Loucy (cell line): Measurements from ENCODE around the gene NPTXR.

Experiments
- EZH2phosphoT487 ChIP-seq: fragments of 200-600 bp; IDR thresholded peaks from 2 replicates; pipeline ENCODE4 v1.6.1; 2018; ENCODE audit warnings: antibody characterized with exemption, mild to moderate bottlenecking, moderate library complexity, borderline replicate concordance
- TF ChIP-seq, protein P1 (sequence below): fragments of 200-600 bp; sonication (generic); conservative IDR thresholded peaks from 2 replicates; pipeline ENCODE4 v1.5.1; 2014; ENCODE audit warnings: mild to moderate bottlenecking, antibody characterized with exemption, low read length

DNA sequence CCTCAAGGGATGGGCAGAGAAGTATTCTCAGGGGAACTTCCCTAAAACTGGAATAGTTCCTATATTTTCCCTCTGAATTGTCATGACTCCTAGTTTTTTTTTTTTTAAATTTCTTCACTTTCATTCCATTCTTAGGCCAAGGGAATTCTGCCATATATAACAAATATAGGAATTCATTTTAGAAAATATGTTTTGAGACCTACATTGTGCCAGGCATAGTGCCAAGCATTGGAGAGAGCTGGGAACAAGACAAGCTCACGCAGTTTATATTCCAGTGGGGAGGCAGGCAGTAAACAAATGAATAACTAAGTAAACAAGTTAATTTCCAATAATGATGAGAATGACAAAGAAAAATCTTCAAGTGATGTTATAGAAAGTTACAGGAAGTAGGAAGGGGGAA is 2.6 kb upstream of the NPTXR start:
- TF ChIP-seq, protein P1, sequence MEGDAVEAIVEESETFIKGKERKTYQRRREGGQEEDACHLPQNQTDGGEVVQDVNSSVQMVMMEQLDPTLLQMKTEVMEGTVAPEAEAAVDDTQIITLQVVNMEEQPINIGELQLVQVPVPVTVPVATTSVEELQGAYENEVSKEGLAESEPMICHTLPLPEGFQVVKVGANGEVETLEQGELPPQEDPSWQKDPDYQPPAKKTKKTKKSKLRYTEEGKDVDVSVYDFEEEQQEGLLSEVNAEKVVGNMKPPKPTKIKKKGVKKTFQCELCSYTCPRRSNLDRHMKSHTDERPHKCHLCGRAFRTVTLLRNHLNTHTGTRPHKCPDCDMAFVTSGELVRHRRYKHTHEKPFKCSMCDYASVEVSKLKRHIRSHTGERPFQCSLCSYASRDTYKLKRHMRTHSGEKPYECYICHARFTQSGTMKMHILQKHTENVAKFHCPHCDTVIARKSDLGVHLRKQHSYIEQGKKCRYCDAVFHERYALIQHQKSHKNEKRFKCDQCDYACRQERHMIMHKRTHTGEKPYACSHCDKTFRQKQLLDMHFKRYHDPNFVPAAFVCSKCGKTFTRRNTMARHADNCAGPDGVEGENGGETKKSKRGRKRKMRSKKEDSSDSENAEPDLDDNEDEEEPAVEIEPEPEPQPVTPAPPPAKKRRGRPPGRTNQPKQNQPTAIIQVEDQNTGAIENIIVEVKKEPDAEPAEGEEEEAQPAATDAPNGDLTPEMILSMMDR = no peak
- no peak for TF ChIP-seq EZH2phosphoT487
